Cardiac fibroblast (primary cell): ENCODE data around the gene ABI2.

Source experiments
- DNase-seq, 2 donors: peaks; one replicate each; pipeline versions ENCODE4 v3.0.0 to v3.0.0-alpha.2; 2010; ENCODE audit warnings: low read depth in 2 of 2
- H3K4me3 ChIP-seq, 2 donors: replicated peaks in 1 of 2; 1 replicate in 1 of 2; 2 replicates in 1 of 2; pipeline ENCODE4 v1.5.1; 2011; ENCODE audit warnings: low read depth in 2 of 2, low read length in 2 of 2, mild to moderate bottlenecking in 2 of 2, moderate library complexity in 1 of 2
- CTCF ChIP-seq: IDR thresholded peaks from one replicate; pipeline ENCODE4 v1.5.1; 2011; ENCODE audit warnings: low read depth, mild to moderate bottlenecking, low read length, inconsistent platforms

ABI2 gene

GRCh38 chr2:203399031-203399430 lies 70.8 kb downstream of the ABI2 start:
- TF ChIP-seq CTCF, result no peak
- H3K4me3 ChIP-seq, result no peak overlapping the region
- peak in 1 of 2 donors; percentile 32 for DNase-seq

GRCh38 chr2:203400805-203401585 lies 72.8 kb downstream of the ABI2 start:
- TF ChIP-seq CTCF, result no peak
- DNase-seq, result peak in 1 of 2 donors; percentile 48
- H3K4me3 ChIP-seq, result no peak overlapping the region

GRCh38 chr2:203404996-203405395 lies 76.8 kb downstream of the ABI2 start:
- H3K4me3 ChIP-seq, result no peak overlapping the region
- peak; percentile 26 to 77 for DNase-seq
- no peak for TF ChIP-seq CTCF

- TF ChIP-seq CTCF, result no peak
- DNase-seq, result no peak
- no peak overlapping the region for H3K4me3 ChIP-seq
These were observed 79.3 kb downstream of the ABI2 start for GRCh38 chr2:203407496-203407895.

- DNase-seq, result no peak
- TF ChIP-seq CTCF, result no peak
These were observed 84.5 kb downstream of the ABI2 start for GRCh38 chr2:203412546-203413331.

GRCh38 chr2:203413796-203414195 lies 85.6 kb downstream of the ABI2 start:
- DNase-seq, result peak; percentile 27 to 32
- no peak overlapping the region for H3K4me3 ChIP-seq
- no peak for TF ChIP-seq CTCF

More at GRCh38 chr2:203412546-203413331, 84.5 kb downstream of the ABI2 start:
- H3K4me3 ChIP-seq, result no peak overlapping the region
